Sigmoid colon (tissue), 4 donors: Measurements from ENCODE around the gene RPS24.

Experiments used
- CTCF ChIP-seq, 4 experiments: fragments of 450-650 bp in 3 of 4; fragments of 200-600 bp in 1 of 4; IDR thresholded peaks; one replicate each; pipeline ENCODE4 v1.5.1; 2016 to 2019; ENCODE audit warnings: antibody characterized with exemption in 4 of 4, mild to moderate bottlenecking in 3 of 4, moderate library complexity in 2 of 4
- EP300 ChIP-seq, 4 donors: sonication (generic); formaldehyde crosslinking; IDR thresholded peaks; one replicate each; pipeline ENCODE4 v1.6.1; 2017; ENCODE audit warnings: antibody characterized with exemption in 4 of 4
- POLR2A ChIP-seq, 2 donors: fragments of 450-650 bp; IDR thresholded peaks; one replicate each; pipeline ENCODE4 v1.6.1; 2016; ENCODE audit warnings: antibody characterized with exemption in 2 of 2, mild to moderate bottlenecking in 2 of 2, moderate library complexity in 2 of 2
- POLR2AphosphoS5 ChIP-seq, 4 donors: sonication (generic); formaldehyde crosslinking; IDR thresholded peaks; one replicate each; pipeline ENCODE4 v1.6.1; 2017; ENCODE audit warnings: antibody characterized with exemption in 4 of 4

DNA sequence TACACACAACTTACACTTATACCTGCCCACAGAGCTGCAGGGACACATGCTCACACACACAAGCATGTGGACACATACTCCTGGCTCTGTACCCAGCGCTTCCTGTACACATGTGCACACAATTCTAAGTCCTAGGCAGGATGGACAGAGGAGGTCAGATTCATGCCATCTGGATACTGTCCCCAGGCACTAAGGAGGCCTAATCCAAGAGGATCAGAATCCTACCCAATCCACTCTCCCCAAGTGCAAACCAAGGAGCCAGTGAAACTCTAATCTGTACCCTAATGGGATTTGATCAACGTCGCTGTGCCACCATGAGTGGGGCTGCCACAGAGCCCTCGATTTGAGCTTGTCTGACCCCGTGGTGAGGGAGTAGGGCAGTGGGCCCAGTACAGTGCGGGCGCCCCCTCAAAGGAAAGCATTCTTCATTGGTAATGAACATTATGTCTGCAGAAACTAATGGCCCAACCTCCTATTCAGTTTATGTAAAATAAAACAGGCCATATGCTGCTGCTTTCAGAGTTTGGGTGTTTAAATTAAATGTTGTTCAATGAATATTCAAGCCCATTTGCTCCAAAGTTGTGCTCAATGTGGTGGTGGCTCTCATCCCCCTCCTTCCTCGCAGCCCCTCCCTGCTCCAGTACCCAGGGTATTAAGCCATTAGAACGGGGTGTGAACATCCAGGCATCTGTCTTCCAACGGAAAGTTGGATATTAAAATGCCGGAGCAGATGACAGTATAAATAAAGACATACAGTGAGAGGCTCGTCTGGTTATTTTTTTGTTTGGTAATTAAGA, 26.4 kb downstream of the RPS24 start:
- TF ChIP-seq EP300 (IDR thresholded peaks at IDR 0.05) (no peak), POLR2AphosphoS5 (IDR thresholded peaks at IDR 0.05) (no peak), CTCF (IDR thresholded peaks at IDR 0.05) (no peak), POLR2A (IDR thresholded peaks at IDR 0.05) (no peak)
